PC-3 (cell line): ENCODE results near the gene TMEM114. TPM values are rescaled to one million over a fixed set of nuclear protein-coding genes. Genes with fewer than 3 reads are reported as not detected.

ENCODE experiments used
- ATAC-seq: fragments of 200-7000 bp; cut with Tn5 transposase; 2 replicates; pipeline ENCODE4 v1.9.1; 2020; ENCODE audit warnings: mild to moderate bottlenecking, moderate library complexity
- BruUV-seq: library from RNA; stranded (reverse); fragments of 400-500 nt; replicated peaks from 2 replicates; lab custom pipeline; 2021; lab: Mats Ljungman, UMichigan
- CTCF ChIA-PET: fragments of 300-600 bp; sonication (Branson Sonifier 250); formaldehyde crosslinking; loops from one replicate; lab custom pipeline; 2022; ENCODE audit warnings: antibody characterized with exemption; lab: Charles Lee
- POLR2A ChIA-PET: fragments of 300-600 bp; sonication (Branson Sonifier 250); formaldehyde crosslinking; loops from one replicate; lab custom pipeline; 2022; ENCODE audit warnings: antibody characterized with exemption; ENCODE audit not compliant: unreplicated experiment; lab: Charles Lee
- DNase-seq: peaks from one replicate; pipeline ENCODE4 v3.0.0-alpha.2; 2015
- H2AFZ ChIP-seq: fragments of 300-600 bp; sonication (generic); 2 replicates; pipeline ENCODE4 v1.6.0; 2016; ENCODE audit warnings: antibody characterized with exemption, low read length
- H3F3A ChIP-seq: fragments of 300-600 bp; sonication (generic); one replicate; pipeline ENCODE4 v1.6.0; 2017; ENCODE audit warnings: antibody characterized with exemption, low read length, control low read depth, mild to moderate bottlenecking; ENCODE audit not compliant: unreplicated experiment
- H3K27ac ChIP-seq: fragments of 300-600 bp; sonication (generic); 2 replicates; pipeline ENCODE4 v1.5.1; 2016; ENCODE audit warnings: mild to moderate bottlenecking, low read length
- H3K27me3 ChIP-seq: fragments of 300-600 bp; sonication (generic); 2 replicates; pipeline ENCODE4 v1.6.1; 2016; ENCODE audit warnings: low read length, mixed read lengths
- H3K36me3 ChIP-seq: fragments of 300-600 bp; sonication (generic); 2 replicates; pipeline ENCODE4 v1.6.1; 2016; ENCODE audit warnings: low read depth, mixed run types, low read length, mixed read lengths
- H3K4me1 ChIP-seq: fragments of 300-600 bp; sonication (generic); 2 replicates; pipeline ENCODE4 v1.5.1; 2016; ENCODE audit warnings: low read length; ENCODE audit not compliant: insufficient read depth
- H3K4me2 ChIP-seq: fragments of 300-600 bp; sonication (generic); 2 replicates; pipeline ENCODE4 v1.6.0; 2016; ENCODE audit warnings: low read length
- H3K4me3 ChIP-seq: fragments of 300-600 bp; sonication (generic); 2 replicates; pipeline ENCODE4 v1.5.1; 2016; ENCODE audit warnings: mild to moderate bottlenecking, low read length, mixed read lengths
- H3K79me2 ChIP-seq: fragments of 300-600 bp; sonication (generic); 2 replicates; pipeline ENCODE4 v1.6.1; 2017; ENCODE audit warnings: low read length, mixed read lengths
- H3K9ac ChIP-seq: fragments of 300-600 bp; sonication (generic); 2 replicates; pipeline ENCODE4 v1.6.0; 2016; ENCODE audit warnings: mild to moderate bottlenecking, low read length
- H3K9me2 ChIP-seq: fragments of 300-600 bp; sonication (generic); replicated peaks from 2 replicates; pipeline ENCODE4 v1.6.1; 2016; ENCODE audit warnings: mixed run types, low read length, mixed read lengths
- H3K9me3 ChIP-seq: fragments of 300-600 bp; sonication (generic); 2 replicates; pipeline ENCODE4 v1.6.1; 2016; ENCODE audit warnings: low read length, mixed read lengths
- H4K20me1 ChIP-seq: fragments of 300-600 bp; sonication (generic); 2 replicates; pipeline ENCODE4 v1.6.1; 2016; ENCODE audit warnings: low read length, mixed read lengths
- CTCF ChIP-seq: fragments of 300-600 bp; sonication (generic); conservative IDR thresholded peaks from 2 replicates; pipeline ENCODE4 v1.5.1; 2017; ENCODE audit warnings: antibody characterized with exemption, low read depth, mild to moderate bottlenecking, low read length
- EZH2 ChIP-seq: fragments of 300-600 bp; sonication (generic); IDR thresholded peaks from one replicate; pipeline ENCODE4 v1.6.1; 2017; ENCODE audit warnings: antibody characterized with exemption, mild to moderate bottlenecking, low read length; ENCODE audit not compliant: unreplicated experiment
- EZH2phosphoT487 ChIP-seq: fragments of 300-600 bp; sonication (generic); IDR thresholded peaks from 2 replicates; pipeline ENCODE4 v1.6.1; 2018; ENCODE audit warnings: mild to moderate bottlenecking, antibody characterized with exemption, low read length, borderline replicate concordance
- intact Hi-C: fragments of 100-400 bp; cut with micrococcal nuclease; formaldehyde crosslinking; loops from 2 replicates; pipeline ENCODE4 v1.9.0; 2023
- total RNA-seq: library from RNA; depleted of rRNA; stranded (reverse); fragments of >200 nt; gene quantifications from 2 replicates; pipeline ENCODE4 v1.2.3, GENCODE V29; 2014

The TMEM114 gene
- total RNA-seq, 1 experiment from 2014 or later: not detected

- no peak for TF ChIP-seq EZH2phosphoT487
- TF ChIP-seq CTCF: no peak
- TF ChIP-seq EZH2: no peak
- H3K4me2 ChIP-seq: no peak overlapping the region
- H3K4me3 ChIP-seq: no peak overlapping the region
- H3K27me3 ChIP-seq: peaks cover 5% of the 10 kb centered on the region
- DNase-seq (no peak), ATAC-seq (no peak)
- no peaks in the 10 kb centered on the region for H3K9me3 ChIP-seq
- peaks cover 26% of the 10 kb centered on the region for H3K79me2 ChIP-seq
- ChIA-PET POLR2A (no interaction called here), CTCF (no interaction called here)
- no peak overlapping the region for H3K27ac ChIP-seq
- no peak overlapping the region for H3K9ac ChIP-seq
- no peak overlapping the region for H2AFZ ChIP-seq
- no peaks in the 10 kb centered on the region for H3K36me3 ChIP-seq
- no peaks in the 10 kb centered on the region for H3F3A ChIP-seq
- no peaks in the 10 kb centered on the region for H3K9me2 ChIP-seq
- peaks cover 8% of the 10 kb centered on the region for H3K4me1 ChIP-seq
- BruUV-seq: no TSS peak
- no peaks in the 10 kb centered on the region for H4K20me1 ChIP-seq
- intact Hi-C loops: loop anchor here (5.0 kb wide), 1 partner anchor 53 kb away; no protein-coding TSS in a partner anchor
Observed at GRCh38 chr16:8619671-8620370, 29.5 kb upstream of the TMEM114 start.

GRCh38 chr16:8614435-8615029 lies 24.2 kb upstream of the TMEM114 start:
- ChIA-PET POLR2A (no interaction called here), CTCF (no interaction called here)
- intact Hi-C loops: no loop called here
- DNase-seq: no peak
- H3K9ac ChIP-seq: no peak overlapping the region
- H4K20me1 ChIP-seq: no peaks in the 10 kb centered on the region
- no peaks in the 10 kb centered on the region for H3K79me2 ChIP-seq
- H3K9me3 ChIP-seq: no peaks in the 10 kb centered on the region
- no peak overlapping the region for H3K4me3 ChIP-seq
- H3K27me3 ChIP-seq: peaks cover 13% of the 10 kb centered on the region
- H3K27ac ChIP-seq: no peak overlapping the region
- H3K4me1 ChIP-seq: no peaks in the 10 kb centered on the region
- ATAC-seq: no peak
- no peak overlapping the region for H2AFZ ChIP-seq
- H3F3A ChIP-seq: no peaks in the 10 kb centered on the region
- TF ChIP-seq EZH2phosphoT487 (no peak), EZH2 (no peak), CTCF (no peak)
- H3K9me2 ChIP-seq: no peaks in the 10 kb centered on the region
- no peaks in the 10 kb centered on the region for H3K36me3 ChIP-seq
- BruUV-seq: no TSS peak
- no peak overlapping the region for H3K4me2 ChIP-seq
